H1 (cell line): ENCODE measurements around the gene TMEM254. TPM values are rescaled to one million over a fixed set of nuclear protein-coding genes. Genes with fewer than 3 reads are reported as not detected.

ENCODE experiments used
- ASH2L ChIP-seq: fragments of 200-600, 300-600 bp; sonication (generic); IDR thresholded peaks from one replicate; pipeline ENCODE4 v1.7.1; 2017; ENCODE audit warnings: low read length
- BACH1 ChIP-seq: IDR thresholded peaks from 2 replicates; pipeline ENCODE4 v1.6.1; 2012; ENCODE audit warnings: low read length, improper control_type of control experiment
- CBX8 ChIP-seq: fragments of 300-800, 300-1000 bp; sonication (generic); IDR thresholded peaks from 2 replicates; pipeline ENCODE4 v1.7.1; 2016; ENCODE audit warnings: low read depth, low read length, borderline replicate concordance
- CEBPB ChIP-seq: IDR thresholded peaks from 2 replicates; pipeline ENCODE4 v1.6.1; 2012; ENCODE audit warnings: low read depth, low read length
- CHD1 ChIP-seq: IDR thresholded peaks from 2 replicates; pipeline ENCODE4 v1.6.1; 2012; ENCODE audit warnings: low read depth, low read length, improper control_type of control experiment
- CHD7 ChIP-seq: fragments of 300-600 bp; sonication (generic); IDR thresholded peaks from 2 replicates; pipeline ENCODE4 v1.7.1; 2012; ENCODE audit warnings: low read length, moderate library complexity, mild to moderate bottlenecking, inconsistent platforms; ENCODE audit not compliant: insufficient replicate concordance
- GABPA ChIP-seq: IDR thresholded peaks from 2 replicates; pipeline ENCODE4 v1.6.1; 2011; ENCODE audit warnings: mild to moderate bottlenecking, low read length, moderate library complexity, borderline replicate concordance; ENCODE audit not compliant: insufficient read depth
- SIN3A ChIP-seq, 2 experiments: IDR thresholded peaks in 1 of 2; conservative IDR thresholded peaks in 1 of 2; 2 replicates each; pipeline ENCODE4 v1.6.1; 2011 to 2012; ENCODE audit warnings: low read length in 2 of 2, improper control_type of control experiment in 1 of 2, low read depth in 1 of 2, mild to moderate bottlenecking in 1 of 2
- TBP ChIP-seq: IDR thresholded peaks from 2 replicates; pipeline ENCODE4 v1.6.1; 2011; ENCODE audit warnings: low read depth, low read length, improper control_type of control experiment
- polyA plus RNA-seq, 7 experiments: library from polyadenylated mRNA; depleted of rRNA in 3 of 7; stranded (reverse) in 5 of 7; unstranded in 2 of 7; fragments of >200 nt in 5 of 7; fragments of 200-250 nt in 2 of 7; gene quantifications; 1 replicate in 5 of 7; 2 replicates in 1 of 7; 4 replicates in 1 of 7; pipeline versions ENCODE4 v1.2.1 to v1.2.3, GENCODE V29; 2011 to 2013; ENCODE audit warnings: missing spikeins in 2 of 7, mixed read lengths in 2 of 7
- total RNA-seq: library from RNA; stranded (reverse); fragmentation: NEBNext Ultra II Directional; extraction: Animal tissue kit (Norgen Biotek cat#: 25700); gene quantifications from 2 replicates; pipeline ENCODE4 v1.2.1, GENCODE V29; 2021

TMEM254 gene
- total and polyA plus RNA-seq, 2 of the 8 experiments (the other 6 are each of a cell fraction or from before 2014, with no cell fraction given): 26.9 to 61.2 TPM

GRCh38 chr10:80078448-80079311 lies at the start of gene TMEM254 (continued):
- TF ChIP-seq CHD7: no peak
- TF ChIP-seq BACH1: no peak
- no peak for TF ChIP-seq CEBPB
- no peak for TF ChIP-seq GABPA
- TF ChIP-seq CHD1: no peak
- peak; percentile 94 for TF ChIP-seq ASH2L
- TF ChIP-seq SIN3A (conservative IDR thresholded peaks at IDR 0.05 in 1 of 2, IDR thresholded peaks at IDR 0.05 in 1 of 2; ENCODE audit: low read depth in 1 of 2, low read length in 2 of 2): 0 out of 4 replicates have a peak, but pooled peaks of 1 of the 2 experiments have one; percentile 53
- TF ChIP-seq CBX8: no peak
- peak; percentile 49; the same call in 1 of the 2 replicates for TF ChIP-seq TBP
